GM19025 (cell line): Measurements from ENCODE around the gene GOLGA2.

Experiments
- ATAC-seq: cut with Tn5 transposase; IDR thresholded peaks from one replicate; pipeline ENCODE4 v1.9.1; 2021; ENCODE audit warnings: mild to moderate bottlenecking, low read depth, moderate library complexity; ENCODE audit not compliant: unreplicated experiment

The GOLGA2 gene

DNA sequence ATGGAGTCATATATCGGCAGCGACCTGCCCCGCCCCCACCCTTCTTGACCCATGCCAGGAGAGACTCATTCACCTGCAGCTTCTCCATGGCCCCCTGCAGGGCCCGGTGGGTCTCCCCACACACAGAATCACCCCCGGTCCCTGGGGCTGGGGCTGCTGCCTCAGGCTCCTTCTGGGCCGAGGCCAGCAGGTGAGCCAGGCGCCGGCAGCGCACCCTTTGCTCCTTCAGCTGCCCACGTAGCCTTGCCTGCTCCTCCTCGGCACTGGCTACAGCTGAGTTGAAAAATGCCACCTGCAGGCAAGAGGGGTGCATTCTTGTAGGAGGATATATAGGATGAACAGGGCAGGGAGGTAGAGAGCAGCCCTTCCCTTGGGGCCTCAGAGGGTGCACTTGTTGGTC lies 17.9 kb downstream of the GOLGA2 start:
- no peak for ATAC-seq

DNA sequence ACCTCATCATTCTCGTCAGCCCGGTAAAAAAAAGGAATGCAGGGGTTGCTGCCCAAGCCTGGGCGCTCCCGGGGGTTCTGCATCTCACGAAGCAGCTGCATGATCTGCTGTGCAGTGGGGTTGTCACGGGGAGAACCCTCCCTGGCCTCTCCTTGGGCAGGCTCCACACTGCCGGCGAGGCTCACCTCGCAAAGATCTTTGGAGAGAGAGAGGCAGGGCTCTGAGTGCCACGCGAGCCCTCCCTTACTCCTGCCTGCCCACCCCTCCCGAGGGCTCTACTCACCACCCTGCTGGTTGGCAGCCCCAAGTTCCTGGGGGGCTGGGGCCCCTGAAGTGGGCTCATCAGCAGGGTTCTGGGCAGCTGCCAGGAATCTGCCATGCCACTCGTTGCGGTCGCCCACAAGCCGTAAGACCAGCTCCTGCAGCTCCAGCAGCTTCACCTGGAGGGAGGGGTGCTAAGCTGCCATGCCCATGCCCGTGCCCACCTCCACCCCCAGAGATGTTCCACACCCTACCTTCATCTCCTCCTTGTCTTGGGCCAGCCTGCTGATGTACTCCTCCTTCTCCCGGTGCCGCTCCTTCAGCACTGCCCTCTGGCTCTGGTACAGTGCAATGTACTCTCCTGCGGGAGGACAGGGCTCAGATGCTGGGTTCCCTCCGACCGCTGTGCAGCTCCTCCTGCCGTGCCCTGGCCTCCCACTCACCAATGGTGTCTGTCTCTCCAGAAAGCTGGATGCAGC lies 18.6 kb downstream of the GOLGA2 start:
- ATAC-seq: no peak

DNA sequence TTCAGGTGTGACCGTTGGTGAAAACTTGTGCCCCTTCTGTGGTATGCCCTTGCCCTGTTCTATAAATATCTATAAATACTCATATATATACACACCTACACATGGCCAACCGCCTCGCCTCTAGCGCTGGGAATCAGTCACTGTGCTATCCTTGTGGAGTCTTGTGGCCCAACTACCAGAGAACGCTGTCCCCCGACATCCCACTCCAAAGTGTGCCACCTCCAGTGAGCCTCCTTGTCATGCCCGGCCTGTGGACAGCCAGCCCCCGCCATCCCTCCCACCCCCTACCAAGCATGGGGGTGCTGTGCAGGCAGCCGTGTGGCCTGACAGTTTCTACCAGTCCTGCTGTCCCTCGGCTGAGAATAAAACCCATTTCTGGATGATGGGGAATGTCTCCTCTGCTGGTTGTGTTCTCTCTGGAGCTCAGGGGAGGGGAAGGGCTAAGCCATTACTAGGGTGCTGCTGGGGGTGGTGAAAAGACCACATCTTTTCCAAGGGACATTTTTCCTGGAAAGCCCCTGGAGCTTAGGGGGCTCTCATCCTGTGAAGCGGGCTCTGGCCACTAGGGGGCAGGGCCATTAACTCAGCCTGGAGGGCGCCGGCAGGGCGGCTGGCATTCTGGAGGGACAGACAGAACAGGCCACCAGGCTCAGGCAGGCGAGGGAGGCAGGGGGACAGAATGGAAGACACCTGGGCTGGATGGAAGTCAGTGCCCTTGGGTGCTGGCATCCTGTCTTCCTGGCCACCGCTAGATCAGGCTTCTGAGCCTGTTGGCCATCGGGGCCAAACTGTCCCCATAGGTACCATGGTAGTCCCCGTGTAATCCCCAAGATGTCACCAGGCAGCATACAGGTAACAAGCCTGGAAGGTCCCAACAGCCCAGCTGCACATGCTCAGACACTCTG lies 20.7 kb downstream of the GOLGA2 start:
- no peak for ATAC-seq

DNA sequence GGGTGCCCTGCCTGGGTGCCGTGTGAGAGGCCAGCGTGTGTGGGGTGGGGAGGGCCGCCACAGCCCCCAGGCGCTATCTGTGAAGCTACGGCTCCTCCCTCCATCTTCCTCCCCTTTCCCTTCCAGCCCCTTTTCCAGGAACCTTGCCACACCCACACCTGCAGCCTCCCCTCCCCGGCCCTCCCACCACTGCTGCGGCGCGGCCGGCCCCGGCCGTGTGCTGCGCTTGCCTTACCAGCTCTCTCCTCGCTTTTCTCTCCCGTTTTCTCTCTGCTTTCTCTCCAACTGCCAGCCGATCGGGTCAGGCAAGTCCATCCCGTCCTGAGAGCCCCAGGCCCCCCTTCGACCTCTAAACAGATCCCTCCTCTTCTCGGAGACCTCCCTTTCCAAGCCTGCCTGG lies 21.4 kb downstream of the GOLGA2 start:
- no peak for ATAC-seq

DNA sequence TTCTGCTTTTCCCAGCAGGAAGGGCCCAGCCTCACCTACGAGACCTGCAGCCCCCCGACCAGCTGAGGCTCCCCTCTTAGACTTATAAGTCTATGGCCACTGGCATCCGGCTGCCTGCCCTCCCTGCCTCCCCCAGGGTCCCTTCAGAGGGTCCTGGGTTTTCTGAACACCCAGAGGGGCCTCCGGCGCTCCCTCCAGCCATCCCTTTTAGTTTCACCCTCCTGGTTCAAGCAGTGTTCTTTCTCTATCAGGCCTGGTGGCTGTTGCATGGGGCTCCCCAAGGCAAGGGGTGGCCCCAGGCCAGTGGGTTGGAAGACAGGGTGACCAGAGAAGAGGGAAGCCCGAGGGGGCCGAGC lies 21.8 kb downstream of the GOLGA2 start:
- ATAC-seq: no peak

DNA sequence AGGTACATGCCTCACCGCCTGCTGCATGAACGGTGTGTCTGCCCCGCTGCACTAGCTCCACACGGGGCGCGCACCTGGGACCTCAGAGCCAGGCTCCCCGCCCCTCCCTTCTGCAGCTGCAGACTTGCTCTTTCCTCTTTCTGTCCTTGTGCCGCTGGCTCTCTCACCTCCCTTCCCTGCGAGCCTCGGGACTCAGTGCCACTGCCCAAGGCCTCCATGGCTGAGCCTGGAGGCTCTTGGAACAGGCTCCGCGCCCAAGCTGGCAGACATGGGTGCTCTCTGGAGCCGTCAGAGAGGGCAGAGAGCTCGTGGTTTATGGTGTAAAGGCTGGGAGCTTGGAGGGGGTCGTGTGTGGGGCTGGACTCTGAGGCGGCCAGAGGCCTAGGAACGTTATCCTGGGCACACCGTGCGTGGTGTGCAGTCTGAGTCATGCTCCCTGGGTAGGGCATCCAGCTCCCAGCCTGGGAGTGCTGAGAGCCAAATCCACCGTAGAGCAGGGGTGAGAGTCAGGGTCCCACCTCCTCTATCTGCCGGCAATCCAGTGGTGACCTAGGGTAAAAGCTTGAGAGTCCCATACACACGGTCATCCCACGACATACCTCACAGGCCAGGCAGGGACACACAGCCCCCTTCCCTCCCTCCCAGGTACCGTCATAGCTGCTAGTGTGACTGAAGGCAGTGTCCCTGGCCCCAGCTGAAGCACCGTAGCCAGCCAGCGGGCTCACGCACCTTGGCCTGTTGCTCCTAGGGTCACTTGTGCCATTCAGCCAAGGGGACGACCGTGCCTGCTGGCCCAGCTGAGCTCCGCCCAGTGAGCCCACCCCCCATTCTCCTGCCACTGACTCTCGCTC lies 22.4 kb downstream of the GOLGA2 start:
- ATAC-seq: no peak

DNA sequence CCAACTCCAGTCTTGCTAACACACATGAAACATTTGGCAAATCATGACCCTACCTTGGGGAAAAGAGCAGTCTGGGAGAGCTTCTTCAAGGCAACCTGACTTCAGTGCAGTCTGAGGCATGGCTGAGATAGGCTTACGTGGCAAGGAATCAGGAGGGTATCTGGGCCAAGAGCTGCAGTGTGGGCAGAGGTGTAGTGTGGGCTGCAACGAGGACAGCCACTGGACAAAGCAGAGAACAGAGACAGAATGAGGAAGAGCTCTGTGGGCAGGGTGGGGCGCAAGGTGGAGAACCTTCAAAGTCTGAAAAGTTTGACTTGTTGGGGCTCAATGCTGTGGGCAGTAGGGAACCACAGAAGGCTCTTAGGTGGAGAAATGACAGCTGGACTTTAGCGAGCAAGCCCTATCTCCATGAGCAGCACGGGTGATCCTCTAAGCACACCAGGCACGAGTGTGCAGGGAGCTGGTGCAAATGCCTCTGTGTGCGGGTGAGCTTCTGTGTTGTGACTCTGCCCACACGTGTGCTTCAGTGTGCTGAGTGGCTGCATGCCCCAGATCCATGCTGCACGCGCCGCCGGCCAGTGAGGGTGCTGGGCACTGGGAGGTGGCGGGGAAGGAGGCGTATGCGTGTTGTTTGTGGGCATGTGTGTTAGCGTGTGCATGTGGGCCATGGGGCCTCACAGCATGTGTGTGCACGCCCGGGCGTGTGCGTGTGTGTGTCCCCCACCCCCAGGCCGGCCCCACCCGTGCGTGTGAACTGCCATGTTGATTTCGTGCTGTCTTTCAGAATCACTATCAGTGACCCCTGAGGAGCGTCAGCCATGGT lies 23.3 kb downstream of the GOLGA2 start:
- ATAC-seq: no peak

DNA sequence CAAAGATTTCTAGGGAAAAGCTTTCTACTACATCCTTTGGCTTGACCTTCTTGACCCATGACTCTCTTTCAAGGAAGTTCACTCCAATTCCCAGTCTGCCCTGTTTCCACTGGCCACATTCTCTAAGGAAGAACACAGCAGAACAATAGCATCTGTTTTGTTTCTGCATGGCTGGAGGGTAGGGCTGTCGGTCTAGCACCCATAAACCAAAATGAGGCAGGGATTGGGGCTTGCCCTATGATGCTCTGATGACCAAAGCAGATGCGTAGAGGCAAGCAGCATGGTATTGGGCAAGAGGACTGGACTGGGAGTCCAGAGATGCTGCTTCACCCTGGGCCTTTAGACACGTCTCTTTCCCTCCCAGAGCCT lies 24.1 kb downstream of the GOLGA2 start:
- ATAC-seq: no peak

DNA sequence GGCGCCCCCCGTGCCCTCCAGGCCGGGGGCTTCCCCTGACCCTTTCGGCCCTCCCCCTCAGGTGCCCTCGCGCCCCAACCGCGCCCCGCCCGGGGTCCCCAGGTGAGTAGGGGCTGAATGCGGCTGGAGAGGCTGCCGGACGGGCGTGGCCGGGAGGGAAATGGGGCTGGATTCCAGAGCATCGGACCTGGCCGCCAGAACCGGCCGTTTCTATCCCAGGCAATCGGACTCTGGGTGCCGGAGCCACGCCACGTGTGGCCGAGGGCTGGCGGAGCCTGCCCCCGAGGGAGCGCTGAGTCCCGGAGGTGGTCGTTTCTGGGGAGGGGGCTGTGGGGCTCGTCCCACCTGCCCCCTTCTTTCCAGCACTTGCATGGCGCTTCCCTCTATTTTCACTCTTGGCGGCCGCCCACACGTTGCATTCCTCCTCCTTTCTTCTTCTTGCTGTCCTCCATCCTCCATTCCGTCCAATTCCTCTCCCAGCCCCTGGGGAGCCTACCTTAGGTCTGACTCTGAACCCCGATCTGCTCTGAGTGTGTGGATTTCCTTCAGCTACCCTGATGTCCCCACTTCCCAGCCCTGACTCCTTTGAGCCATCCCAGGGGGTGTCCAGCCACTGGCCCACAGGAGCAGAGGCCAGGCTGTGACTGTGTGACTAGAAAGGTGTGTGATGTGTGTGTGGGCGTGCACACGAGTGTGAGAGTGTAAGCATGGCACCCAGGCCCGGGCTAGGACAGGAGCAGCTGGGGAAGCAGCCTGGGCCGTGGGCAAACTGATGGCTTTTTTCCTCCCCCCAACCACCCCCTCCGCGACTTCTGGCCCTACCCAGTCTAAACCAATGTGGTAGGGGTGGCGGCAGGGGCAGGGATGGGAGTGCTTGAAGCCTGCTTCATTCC lies 24.7 kb downstream of the GOLGA2 start:
- ATAC-seq: peak; percentile 10

DNA sequence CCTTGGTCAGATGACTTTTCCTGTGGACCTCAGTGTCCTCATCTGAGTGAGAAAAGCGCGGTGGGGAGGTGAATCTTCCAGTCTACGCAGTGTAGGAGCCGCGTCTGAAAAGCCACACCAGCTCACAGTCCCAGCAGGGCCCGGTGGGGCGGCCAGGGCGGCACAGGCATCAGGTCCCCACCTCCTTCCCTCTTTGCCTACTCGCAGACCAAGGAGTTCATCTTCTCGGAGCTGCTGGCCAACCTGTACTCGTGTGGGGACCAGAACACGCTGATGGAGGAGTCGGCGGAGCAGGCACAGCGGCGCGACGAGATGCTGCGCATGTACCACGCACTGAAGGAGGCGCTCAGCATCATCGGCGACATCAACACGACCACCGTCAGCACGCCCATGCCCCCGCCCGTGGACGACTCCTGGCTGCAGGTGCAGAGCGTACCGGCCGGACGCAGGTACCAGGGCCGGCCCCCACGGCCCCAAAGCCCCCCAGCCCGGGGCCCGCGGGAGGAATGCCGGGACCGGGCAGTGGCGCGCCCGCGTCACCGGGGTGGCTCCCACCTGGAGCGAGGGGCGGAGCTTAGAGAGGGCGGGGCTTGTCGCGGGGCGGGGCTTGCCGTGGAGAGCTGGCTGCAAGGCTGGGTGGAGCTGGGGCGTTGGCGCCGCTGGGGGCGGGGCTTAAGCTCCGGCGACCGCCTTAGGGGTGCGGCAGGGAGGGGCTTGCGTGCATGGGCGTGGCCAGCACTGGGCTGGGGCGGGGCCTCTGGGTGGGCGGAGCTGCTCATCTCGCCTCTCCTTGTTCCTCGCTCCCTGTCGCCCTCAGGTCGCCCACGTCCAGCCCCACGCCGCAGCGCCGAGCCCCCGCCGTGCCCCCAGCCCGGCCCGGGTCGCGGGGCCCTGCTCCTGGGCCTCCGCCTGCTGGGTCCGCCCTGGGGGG lies 25.6 kb downstream of the GOLGA2 start:
- peak; percentile 83 for ATAC-seq

DNA sequence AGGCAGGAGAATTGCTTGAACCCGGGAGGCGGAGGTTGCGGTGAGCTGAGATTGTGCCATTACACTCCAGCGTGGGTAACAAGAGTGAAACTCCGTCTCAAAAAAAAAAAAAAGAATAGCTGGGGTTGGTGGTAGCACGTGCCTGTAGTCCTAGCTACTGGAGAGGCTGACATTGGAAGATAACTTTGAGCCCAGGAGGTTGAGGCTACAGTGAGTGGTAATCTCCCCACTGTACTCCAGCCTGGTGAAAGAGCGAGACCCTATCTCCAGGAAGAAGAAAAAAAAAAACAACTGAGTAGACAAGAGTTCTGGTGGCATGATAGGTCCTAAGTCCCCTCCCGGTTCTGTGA lies 26.3 kb downstream of the GOLGA2 start:
- no peak for ATAC-seq

DNA sequence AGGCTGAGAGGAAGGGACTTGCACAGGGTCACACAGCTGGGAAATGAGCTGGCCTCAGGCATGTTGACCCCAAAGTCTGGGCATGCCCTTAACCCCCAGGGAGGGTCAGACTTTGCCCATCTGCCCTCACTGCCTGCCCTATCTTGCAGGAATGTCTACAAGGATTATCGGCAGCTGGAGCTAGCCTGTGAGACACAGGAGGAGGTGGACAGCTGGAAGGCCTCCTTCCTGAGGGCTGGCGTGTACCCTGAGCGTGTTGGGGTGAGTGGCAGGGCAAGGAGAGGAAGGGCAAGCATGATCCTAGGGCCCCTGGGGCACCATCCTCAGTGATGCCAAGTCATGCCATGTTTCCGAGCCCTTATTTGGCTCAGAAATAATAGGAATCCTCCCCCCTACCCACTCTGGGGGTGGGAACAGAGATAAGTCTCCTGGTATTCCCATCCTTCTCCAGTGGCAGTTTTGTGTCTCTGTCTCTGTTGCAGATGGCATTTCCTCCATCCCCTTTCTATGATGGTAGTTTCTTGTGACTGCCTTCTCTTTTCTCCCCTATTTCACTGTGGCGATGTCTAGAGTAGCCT lies 28.5 kb downstream of the GOLGA2 start:
- ATAC-seq: no peak

DNA sequence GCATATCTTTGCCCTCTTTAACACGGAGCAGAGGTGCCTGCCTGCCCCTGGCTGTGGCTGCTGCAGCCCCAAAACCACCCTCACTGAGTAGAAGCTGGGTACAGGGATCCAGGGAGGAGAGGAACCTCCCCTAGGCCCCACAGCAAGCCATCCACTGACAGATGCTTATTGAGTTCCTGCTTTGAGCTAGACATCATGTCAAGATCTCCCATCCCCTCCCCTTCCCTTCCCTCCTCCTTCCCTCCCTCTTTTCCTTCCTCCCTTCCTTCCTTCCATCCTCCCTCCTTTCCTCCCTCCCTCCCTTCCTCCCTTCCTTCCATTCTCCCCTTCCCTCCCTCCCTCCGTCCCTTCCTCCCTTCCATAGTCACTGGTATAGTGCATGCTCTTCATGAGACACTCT lies 29.3 kb downstream of the GOLGA2 start:
- ATAC-seq: no peak

DNA sequence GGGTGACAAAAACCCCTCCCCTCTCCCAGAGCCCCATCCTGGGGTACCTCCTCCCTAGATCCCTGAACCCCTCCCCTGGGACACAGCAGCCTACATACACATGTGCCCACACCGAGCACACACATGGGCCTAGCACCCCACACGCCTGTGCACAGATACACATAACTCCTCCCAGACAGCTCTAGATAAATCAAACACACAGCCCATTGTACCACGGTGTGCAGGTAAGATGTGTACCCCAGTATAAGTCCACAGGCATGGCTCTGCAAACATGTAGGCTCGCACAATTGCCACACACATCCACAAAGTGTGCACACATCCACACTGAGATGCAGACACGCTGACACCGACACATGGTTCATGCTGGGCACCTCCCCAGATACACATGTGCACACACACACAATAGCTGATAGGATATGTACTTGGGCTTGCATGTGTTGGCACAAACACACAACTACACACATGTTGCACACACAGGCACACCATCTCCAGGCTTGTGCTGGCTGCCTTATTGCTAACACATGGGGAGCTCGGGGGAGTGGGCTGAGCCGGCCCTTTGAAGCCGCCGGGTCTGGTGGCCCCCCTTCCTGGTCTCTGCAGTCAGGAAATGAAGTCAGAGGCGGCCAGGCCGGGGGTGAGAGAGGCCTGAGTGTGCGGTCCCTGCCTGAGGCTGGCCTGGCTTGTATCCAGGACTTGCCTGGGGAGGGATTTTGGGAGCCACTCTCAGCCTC lies 30.2 kb downstream of the GOLGA2 start:
- ATAC-seq: no peak

DNA sequence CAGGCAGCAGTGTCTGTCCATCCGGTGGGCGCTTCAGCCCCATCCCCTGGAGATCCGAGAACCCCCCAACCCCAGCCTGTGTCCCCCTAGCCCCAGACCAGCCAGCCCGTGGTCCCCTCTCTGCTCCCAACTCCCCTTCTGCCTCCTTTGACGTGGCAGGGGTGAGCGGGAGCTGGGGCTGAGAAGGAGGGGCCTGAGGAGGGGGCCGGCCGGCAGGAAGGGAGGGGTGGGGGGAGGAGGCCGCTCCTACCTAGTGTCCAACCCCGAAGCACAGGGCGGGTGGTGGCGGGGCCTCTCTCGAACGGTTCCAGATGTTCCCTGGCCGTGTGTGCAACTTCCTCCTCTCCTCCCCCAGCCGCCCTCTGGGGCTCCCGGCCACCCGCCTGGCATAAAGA lies 31.0 kb downstream of the GOLGA2 start:
- no peak for ATAC-seq

DNA sequence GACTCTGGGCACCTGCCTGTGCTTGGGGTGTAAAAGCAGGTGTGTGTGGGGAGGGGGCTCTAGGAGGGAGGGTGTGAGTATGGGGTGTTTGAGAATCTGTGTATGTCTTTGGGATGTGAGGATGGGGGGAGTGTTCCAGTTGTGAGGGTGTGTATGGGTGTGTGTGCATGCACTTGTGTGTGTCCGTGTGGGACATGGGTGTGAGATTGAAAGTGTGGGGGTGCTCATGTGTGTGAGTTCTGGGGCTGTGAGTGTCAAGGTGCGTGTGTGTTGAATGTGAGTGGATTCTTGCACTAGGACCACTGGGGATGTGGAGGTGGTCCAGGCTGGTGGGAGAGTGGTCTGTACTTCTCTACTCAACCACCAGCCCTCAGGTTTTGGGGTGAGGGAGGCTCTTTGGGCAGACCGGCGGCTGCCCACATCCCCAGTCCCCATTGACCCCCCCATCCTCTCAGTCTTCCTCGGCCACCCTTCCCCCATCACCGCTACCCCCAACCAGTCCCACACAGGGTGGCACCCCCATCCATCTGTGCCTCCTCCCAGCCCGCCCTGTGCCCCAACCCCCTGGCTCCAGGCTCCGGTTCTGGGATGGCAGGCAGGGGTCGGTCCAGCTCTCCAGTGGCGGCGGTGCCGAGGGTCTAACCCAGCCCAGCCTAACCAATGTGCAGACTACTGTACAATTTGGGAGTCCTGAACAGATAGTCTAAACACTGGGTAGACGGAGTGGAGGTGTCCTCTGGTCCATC lies 31.5 kb downstream of the GOLGA2 start:
- no peak for ATAC-seq
